GM13976 (cell line): ENCODE measurements around the gene FTO.

ENCODE experiments used
- DNase-seq: peaks from one replicate; pipeline ENCODE4 v3.0.0; 2012; ENCODE audit warnings: low spot score
- in situ Hi-C: fragments of 300-500 bp; cut with MboI; formaldehyde crosslinking; loops from one replicate; pipeline ENCODE4 v1.12.0; 2022; ENCODE audit warnings: low sequenced_read_pairs, mixed read lengths, inconsistent platforms; ENCODE audit not compliant: unreplicated experiment
- TF ChIP-seq, protein P1 (sequence below): IDR thresholded peaks from 2 replicates; pipeline ENCODE4 v1.5.1; 2012; ENCODE audit warnings: borderline replicate concordance, mild to moderate bottlenecking; ENCODE audit not compliant: insufficient read depth; ENCODE audit errors: extremely low read depth, missing control alignments, control extremely low read depth

FTO gene

GRCh38 chr16:53948734-53949430, 244.9 kb downstream of the FTO start:
- no peak for DNase-seq

GRCh38 chr16:53949715-53950410, 245.9 kb downstream of the FTO start:
- in situ Hi-C loops: no loop called here
- TF ChIP-seq, protein P1, sequence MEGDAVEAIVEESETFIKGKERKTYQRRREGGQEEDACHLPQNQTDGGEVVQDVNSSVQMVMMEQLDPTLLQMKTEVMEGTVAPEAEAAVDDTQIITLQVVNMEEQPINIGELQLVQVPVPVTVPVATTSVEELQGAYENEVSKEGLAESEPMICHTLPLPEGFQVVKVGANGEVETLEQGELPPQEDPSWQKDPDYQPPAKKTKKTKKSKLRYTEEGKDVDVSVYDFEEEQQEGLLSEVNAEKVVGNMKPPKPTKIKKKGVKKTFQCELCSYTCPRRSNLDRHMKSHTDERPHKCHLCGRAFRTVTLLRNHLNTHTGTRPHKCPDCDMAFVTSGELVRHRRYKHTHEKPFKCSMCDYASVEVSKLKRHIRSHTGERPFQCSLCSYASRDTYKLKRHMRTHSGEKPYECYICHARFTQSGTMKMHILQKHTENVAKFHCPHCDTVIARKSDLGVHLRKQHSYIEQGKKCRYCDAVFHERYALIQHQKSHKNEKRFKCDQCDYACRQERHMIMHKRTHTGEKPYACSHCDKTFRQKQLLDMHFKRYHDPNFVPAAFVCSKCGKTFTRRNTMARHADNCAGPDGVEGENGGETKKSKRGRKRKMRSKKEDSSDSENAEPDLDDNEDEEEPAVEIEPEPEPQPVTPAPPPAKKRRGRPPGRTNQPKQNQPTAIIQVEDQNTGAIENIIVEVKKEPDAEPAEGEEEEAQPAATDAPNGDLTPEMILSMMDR: no peak
- DNase-seq: peak; percentile 24

More at GRCh38 chr16:53948734-53949430, 244.9 kb downstream of the FTO start:
- in situ Hi-C loops: no loop called here
- TF ChIP-seq, protein P1: no peak

- DNase-seq: no peak
- in situ Hi-C loops: no loop called here
Measured at GRCh38 chr16:53950677-53951076, 246.7 kb downstream of the FTO start.

GRCh38 chr16:53952215-53953208, 248.6 kb downstream of the FTO start:
- in situ Hi-C loops: no loop called here
- TF ChIP-seq, protein P1: no peak
- no peak for DNase-seq

More at GRCh38 chr16:53950677-53951076, 246.7 kb downstream of the FTO start:
- TF ChIP-seq, protein P1: no peak

- in situ Hi-C loops: no loop called here
- TF ChIP-seq, protein P1: no peak
- no peak for DNase-seq
Measured at GRCh38 chr16:53953336-53953735, 249.4 kb downstream of the FTO start.
